Measurements from ENCODE around the gene VASH1.

GRCh38 chr14:76780058-76780345, 18.7 kb downstream of the VASH1 start:
- TF ChIP-seq GATA2 (IDR thresholded peaks at IDR 0.05; ENCODE audit: low read depth, low read length): no peak
- no peak for TF ChIP-seq GATA3 (IDR thresholded peaks at IDR 0.05; ENCODE audit: low read depth, low read length)
